Tongue (tissue), 2 donors: ENCODE data around the gene COPE. TPM values are rescaled to one million over a fixed set of nuclear protein-coding genes. Genes with fewer than 3 reads are reported as not detected.
A peak's percentile ranks its signal among the peaks of the same experiment; 100 is the strongest.
"Not testable (repeated sequence)": the region's sequence is repeated elsewhere in the genome, so short reads cannot be mapped to it uniquely, and the experiment has no call there.

Source experiments
- DNase-seq: peaks from one replicate; pipeline ENCODE4 v3.0.0-alpha.2; 2015
- total RNA-seq: library from RNA; depleted of rRNA; stranded (reverse); fragments of >200 nt; gene quantifications from one replicate; pipeline ENCODE4 v1.2.3, GENCODE V29; 2014

COPE gene
- total RNA-seq, 1 donor from 2014 or later, result 76.4 TPM

GRCh38 chr19:18940769-18941627 lies 21.8 kb upstream of the COPE start, which contains the start of gene HOMER3:
Gene HOMER3, minus strand, starts transcription at chr19:18941217. Its CDS starts 2,235 bp downstream, at chr19:18938982.
- peak; percentile 89 for DNase-seq

- DNase-seq, result peak; percentile 77
Measured at GRCh38 chr19:18939922-18940768, 21.0 kb upstream of the COPE start.

GRCh38 chr19:18939163-18939562 lies 20.0 kb upstream of the COPE start:
- no peak for DNase-seq

- no peak for DNase-seq
Measured at GRCh38 chr19:18933297-18933696, 14.1 kb upstream of the COPE start.

- DNase-seq, result peak; percentile 71
Measured at GRCh38 chr19:18932216-18932841, 13.1 kb upstream of the COPE start.

- no peak for DNase-seq
Measured at GRCh38 chr19:18931316-18932162, 12.4 kb upstream of the COPE start.

- DNase-seq, result no peak
Measured at GRCh38 chr19:18929311-18929710, 10.1 kb upstream of the COPE start.

- no peak for DNase-seq
Measured at GRCh38 chr19:18928018-18928805, 9.0 kb upstream of the COPE start.

GRCh38 chr19:18924684-18925213 lies 5.6 kb upstream of the COPE start:
- no peak for DNase-seq

- no peak for DNase-seq
Measured at GRCh38 chr19:18922228-18922985, 3.2 kb upstream of the COPE start.

GRCh38 chr19:18921593-18921992 lies 2.4 kb upstream of the COPE start:
- no peak for DNase-seq

- DNase-seq, result no peak
Measured at GRCh38 chr19:18920400-18920799, 1.2 kb upstream of the COPE start.

- DNase-seq, result no peak
Measured at GRCh38 chr19:18919900-18920214, 670 bp upstream of the COPE start.

GRCh38 chr19:18917593-18917992 lies 1.6 kb downstream of the COPE start:
- not testable (repeated sequence) for DNase-seq

- DNase-seq, result peak; percentile 72
Measured at GRCh38 chr19:18915639-18916038, 3.5 kb downstream of the COPE start.

- DNase-seq, result no peak
Measured at GRCh38 chr19:18913466-18913865, 5.7 kb downstream of the COPE start.

- no peak for DNase-seq
Measured at GRCh38 chr19:18912933-18913332, 6.3 kb downstream of the COPE start.

- DNase-seq, result no peak
Measured at GRCh38 chr19:18910801-18911436, 8.3 kb downstream of the COPE start.

GRCh38 chr19:18910010-18910409 lies 9.2 kb downstream of the COPE start:
- DNase-seq, result no peak
